SK-N-SH treated with all-trans-retinoic acid at 6 μM for 48 hours (cell line): ENCODE results near the gene FERD3L.

Source experiments
- BACH2 ChIP-seq: fragments of 250-450 bp; sonication (Bioruptor Pico); IDR thresholded peaks from 2 replicates; pipeline ENCODE4 v1.9.0; 2021; ENCODE audit warnings: mild to moderate bottlenecking, borderline replicate concordance
- ISL1 ChIP-seq: fragments of 250-450 bp; sonication (Bioruptor Pico); IDR thresholded peaks from 2 replicates; pipeline ENCODE4 v2.1.2; 2022; ENCODE audit warnings: mild to moderate bottlenecking, moderate library complexity
- OSR1 ChIP-seq: fragments of 250-450 bp; sonication (Bioruptor Pico); IDR thresholded peaks from 2 replicates; pipeline ENCODE4 v1.8.0; 2022; ENCODE audit warnings: moderate library complexity, mild to moderate bottlenecking, inconsistent platforms
- PATZ1 ChIP-seq: fragments of 250-450 bp; sonication (Bioruptor Pico); IDR thresholded peaks from 2 replicates; pipeline ENCODE4 v1.8.0; 2020; ENCODE audit warnings: mild to moderate bottlenecking, moderate library complexity, borderline replicate concordance
- RARB ChIP-seq: fragments of 250-450 bp; sonication (Bioruptor Pico); IDR thresholded peaks from 2 replicates; pipeline ENCODE4 v1.8.0; 2021; ENCODE audit warnings: mild to moderate bottlenecking, moderate library complexity
- TCF4 ChIP-seq: fragments of 250-450 bp; sonication (Bioruptor Pico); IDR thresholded peaks from 2 replicates; pipeline ENCODE4 v1.8.0; 2021; ENCODE audit warnings: mild to moderate bottlenecking, moderate library complexity, borderline replicate concordance
- ZFP30 ChIP-seq: fragments of 450-650 bp; formaldehyde crosslinking; IDR thresholded peaks from 2 replicates; pipeline ENCODE4 v1.5.0; 2022; ENCODE audit warnings: mild to moderate bottlenecking, moderate library complexity
- TF ChIP-seq, protein P1 (sequence below): fragments of 250-450 bp; sonication (Bioruptor Pico); IDR thresholded peaks from 2 replicates; pipeline ENCODE4 v1.5.1; 2021; ENCODE audit warnings: mild to moderate bottlenecking, moderate library complexity
- TF ChIP-seq, protein P2 (sequence below): fragments of 250-450 bp; sonication (Bioruptor Pico); IDR thresholded peaks from 2 replicates; pipeline ENCODE4 v1.5.1; 2020; ENCODE audit warnings: low read depth, mild to moderate bottlenecking, moderate library complexity

- TF ChIP-seq PATZ1 (CRISPR knock-in tag) (no peak), RARB (CRISPR knock-in tag) (no peak), ISL1 (CRISPR knock-in tag) (no peak), TCF4 (CRISPR knock-in tag) (no peak), BACH2 (CRISPR knock-in tag) (no peak), ZFP30 (CRISPR knock-in tag) (no peak), OSR1 (CRISPR knock-in tag) (no peak)
- TF ChIP-seq, protein P1, sequence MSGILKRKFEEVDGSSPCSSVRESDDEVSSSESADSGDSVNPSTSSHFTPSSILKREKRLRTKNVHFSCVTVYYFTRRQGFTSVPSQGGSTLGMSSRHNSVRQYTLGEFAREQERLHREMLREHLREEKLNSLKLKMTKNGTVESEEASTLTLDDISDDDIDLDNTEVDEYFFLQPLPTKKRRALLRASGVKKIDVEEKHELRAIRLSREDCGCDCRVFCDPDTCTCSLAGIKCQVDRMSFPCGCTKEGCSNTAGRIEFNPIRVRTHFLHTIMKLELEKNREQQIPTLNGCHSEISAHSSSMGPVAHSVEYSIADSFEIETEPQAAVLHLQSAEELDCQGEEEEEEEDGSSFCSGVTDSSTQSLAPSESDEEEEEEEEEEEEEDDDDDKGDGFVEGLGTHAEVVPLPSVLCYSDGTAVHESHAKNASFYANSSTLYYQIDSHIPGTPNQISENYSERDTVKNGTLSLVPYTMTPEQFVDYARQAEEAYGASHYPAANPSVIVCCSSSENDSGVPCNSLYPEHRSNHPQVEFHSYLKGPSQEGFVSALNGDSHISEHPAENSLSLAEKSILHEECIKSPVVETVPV (CRISPR knock-in tag) = no peak
- TF ChIP-seq, protein P2, sequence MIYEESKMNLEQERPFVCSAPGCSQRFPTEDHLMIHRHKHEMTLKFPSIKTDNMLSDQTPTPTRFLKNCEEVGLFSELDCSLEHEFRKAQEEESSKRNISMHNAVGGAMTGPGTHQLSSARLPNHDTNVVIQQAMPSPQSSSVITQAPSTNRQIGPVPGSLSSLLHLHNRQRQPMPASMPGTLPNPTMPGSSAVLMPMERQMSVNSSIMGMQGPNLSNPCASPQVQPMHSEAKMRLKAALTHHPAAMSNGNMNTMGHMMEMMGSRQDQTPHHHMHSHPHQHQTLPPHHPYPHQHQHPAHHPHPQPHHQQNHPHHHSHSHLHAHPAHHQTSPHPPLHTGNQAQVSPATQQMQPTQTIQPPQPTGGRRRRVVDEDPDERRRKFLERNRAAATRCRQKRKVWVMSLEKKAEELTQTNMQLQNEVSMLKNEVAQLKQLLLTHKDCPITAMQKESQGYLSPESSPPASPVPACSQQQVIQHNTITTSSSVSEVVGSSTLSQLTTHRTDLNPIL (CRISPR knock-in tag) = no peak
Measured at GRCh38 chr7:19104811-19105210, 40.4 kb downstream of the FERD3L start.
